ENCODE data around the gene YWHAE. TPM values are rescaled to one million over a fixed set of nuclear protein-coding genes. Genes with fewer than 3 reads are reported as not detected.

The YWHAE gene
- total RNA-seq, 1 experiment from 2014 or later = 1,033 TPM

DNA sequence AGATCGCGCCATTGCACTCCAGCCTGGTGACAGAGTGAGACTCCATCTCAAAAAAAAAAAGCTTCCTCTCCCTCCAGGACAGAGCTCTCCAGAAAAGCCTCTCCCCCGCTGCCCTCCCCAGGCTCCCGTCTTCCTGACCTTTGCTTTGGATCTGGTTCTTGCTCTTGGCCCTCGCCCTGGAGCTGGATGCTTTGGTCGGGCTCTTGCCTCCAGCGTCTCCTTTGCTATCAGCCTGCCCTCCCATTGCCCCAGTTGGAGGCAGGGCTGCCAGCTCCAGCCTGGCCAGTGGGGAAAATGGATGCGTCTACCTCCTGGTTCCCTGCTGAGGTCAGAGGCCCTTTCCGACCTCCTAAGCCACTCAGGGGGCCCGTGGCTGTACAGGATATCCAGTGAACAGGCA, 84.6 kb downstream of the YWHAE start:
- no peak for TF ChIP-seq HMGA2 (CRISPR knock-in tag; IDR thresholded peaks at IDR 0.05)
- no peak for TF ChIP-seq NR3C1 (CRISPR knock-in tag; conservative IDR thresholded peaks at IDR 0.05; ENCODE audit: low read depth)
- TF ChIP-seq CREM (CRISPR knock-in tag; IDR thresholded peaks at IDR 0.05) = no peak
- no peak for TF ChIP-seq NFATC4 (CRISPR knock-in tag; IDR thresholded peaks at IDR 0.05)
- no peak for TF ChIP-seq MLX (CRISPR knock-in tag; IDR thresholded peaks at IDR 0.05)
- TF ChIP-seq JUN (CRISPR knock-in tag; IDR thresholded peaks at IDR 0.05) = no peak
- TF ChIP-seq, protein P1, sequence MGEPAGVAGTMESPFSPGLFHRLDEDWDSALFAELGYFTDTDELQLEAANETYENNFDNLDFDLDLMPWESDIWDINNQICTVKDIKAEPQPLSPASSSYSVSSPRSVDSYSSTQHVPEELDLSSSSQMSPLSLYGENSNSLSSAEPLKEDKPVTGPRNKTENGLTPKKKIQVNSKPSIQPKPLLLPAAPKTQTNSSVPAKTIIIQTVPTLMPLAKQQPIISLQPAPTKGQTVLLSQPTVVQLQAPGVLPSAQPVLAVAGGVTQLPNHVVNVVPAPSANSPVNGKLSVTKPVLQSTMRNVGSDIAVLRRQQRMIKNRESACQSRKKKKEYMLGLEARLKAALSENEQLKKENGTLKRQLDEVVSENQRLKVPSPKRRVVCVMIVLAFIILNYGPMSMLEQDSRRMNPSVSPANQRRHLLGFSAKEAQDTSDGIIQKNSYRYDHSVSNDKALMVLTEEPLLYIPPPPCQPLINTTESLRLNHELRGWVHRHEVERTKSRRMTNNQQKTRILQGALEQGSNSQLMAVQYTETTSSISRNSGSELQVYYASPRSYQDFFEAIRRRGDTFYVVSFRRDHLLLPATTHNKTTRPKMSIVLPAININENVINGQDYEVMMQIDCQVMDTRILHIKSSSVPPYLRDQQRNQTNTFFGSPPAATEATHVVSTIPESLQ (CRISPR knock-in tag; IDR thresholded peaks at IDR 0.05) = no peak
- no peak for TF ChIP-seq ZNF396 (CRISPR knock-in tag; IDR thresholded peaks at IDR 0.05; ENCODE audit: borderline replicate concordance)
- TF ChIP-seq RELA (CRISPR knock-in tag; IDR thresholded peaks at IDR 0.05; ENCODE audit: borderline replicate concordance) = no peak
- no peak for TF ChIP-seq NR1H2 (CRISPR knock-in tag; IDR thresholded peaks at IDR 0.05)
- TF ChIP-seq, protein P2, sequence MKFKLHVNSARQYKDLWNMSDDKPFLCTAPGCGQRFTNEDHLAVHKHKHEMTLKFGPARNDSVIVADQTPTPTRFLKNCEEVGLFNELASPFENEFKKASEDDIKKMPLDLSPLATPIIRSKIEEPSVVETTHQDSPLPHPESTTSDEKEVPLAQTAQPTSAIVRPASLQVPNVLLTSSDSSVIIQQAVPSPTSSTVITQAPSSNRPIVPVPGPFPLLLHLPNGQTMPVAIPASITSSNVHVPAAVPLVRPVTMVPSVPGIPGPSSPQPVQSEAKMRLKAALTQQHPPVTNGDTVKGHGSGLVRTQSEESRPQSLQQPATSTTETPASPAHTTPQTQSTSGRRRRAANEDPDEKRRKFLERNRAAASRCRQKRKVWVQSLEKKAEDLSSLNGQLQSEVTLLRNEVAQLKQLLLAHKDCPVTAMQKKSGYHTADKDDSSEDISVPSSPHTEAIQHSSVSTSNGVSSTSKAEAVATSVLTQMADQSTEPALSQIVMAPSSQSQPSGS (CRISPR knock-in tag; IDR thresholded peaks at IDR 0.05; ENCODE audit: borderline replicate concordance, low read depth) = no peak
- no peak for TF ChIP-seq MXD4 (CRISPR knock-in tag; IDR thresholded peaks at IDR 0.05; ENCODE audit: borderline replicate concordance)
- no peak for TF ChIP-seq ERG (CRISPR knock-in tag; IDR thresholded peaks at IDR 0.05)
- TF ChIP-seq NR2C2 (CRISPR knock-in tag; IDR thresholded peaks at IDR 0.05) = no peak
- ChIA-PET POLR2A (no interaction called here), CTCF (interaction anchor here (0.7 to 2.0 kb wide), 6 partner anchors 9 to 218 kb away, joined by 3 to 8 read pairs (median 4); no protein-coding TSS in a partner anchor)
- peaks cover 2% of the 10 kb centered on the region; the same call in 1 of the 2 replicates for H3K27me3 Mint-ChIP-seq (ENCODE audit: low read depth)
- H3K9me3 Mint-ChIP-seq = no peaks in the 10 kb centered on the region
- H3K27ac Mint-ChIP-seq = no peak overlapping the region
- ATAC-seq (no peak), DNase-seq (ENCODE audit: low spot score) (no peak)
- H3K4me3 Mint-ChIP-seq = no peak overlapping the region
- no peaks in the 10 kb centered on the region for H3K36me3 Mint-ChIP-seq
- H3K4me1 Mint-ChIP-seq = no peaks in the 10 kb centered on the region

DNA sequence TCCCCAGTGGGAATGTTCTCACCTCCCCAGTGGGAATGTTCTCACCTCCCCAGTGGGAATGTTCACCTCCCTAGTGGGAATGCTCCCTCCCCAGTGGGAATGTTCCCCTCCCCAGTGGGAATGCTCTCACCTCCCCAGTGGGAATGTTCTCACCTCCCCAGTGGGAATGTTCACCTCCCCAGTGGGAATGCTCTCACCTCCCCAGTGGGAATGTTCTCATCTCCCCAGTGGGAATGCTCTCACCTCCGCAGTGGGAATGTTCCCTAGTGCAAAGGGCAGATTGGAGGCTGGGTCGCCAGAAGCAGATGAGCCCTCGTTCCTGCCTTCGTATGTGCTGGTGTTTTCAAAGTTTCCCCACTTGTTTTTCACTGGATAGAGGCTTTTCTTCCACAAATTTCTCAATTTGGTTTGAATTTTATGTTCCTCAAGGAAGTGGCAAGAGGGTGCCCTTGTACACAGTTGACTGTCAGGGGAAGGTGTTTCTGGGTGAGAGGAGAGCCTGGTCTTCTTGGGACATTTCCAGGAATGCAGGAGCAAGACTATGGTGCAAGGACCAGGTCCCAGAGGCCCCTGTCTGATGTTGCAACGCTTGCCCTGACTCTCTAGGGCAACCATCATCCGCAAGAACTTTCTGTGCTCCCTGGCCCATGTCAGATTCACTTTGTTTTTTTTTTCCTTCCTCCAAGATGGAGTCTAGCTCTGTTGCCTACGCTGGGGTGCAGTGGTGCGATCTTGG, 86.6 kb downstream of the YWHAE start:
- H3K4me1 Mint-ChIP-seq = no peaks in the 10 kb centered on the region
- CTCF ChIA-PET = no interaction called here
- TF ChIP-seq JAZF1 (CRISPR knock-in tag; IDR thresholded peaks at IDR 0.05) = no peak
- TF ChIP-seq NFATC4 (CRISPR knock-in tag; IDR thresholded peaks at IDR 0.05) = no peak
- TF ChIP-seq, protein P3, sequence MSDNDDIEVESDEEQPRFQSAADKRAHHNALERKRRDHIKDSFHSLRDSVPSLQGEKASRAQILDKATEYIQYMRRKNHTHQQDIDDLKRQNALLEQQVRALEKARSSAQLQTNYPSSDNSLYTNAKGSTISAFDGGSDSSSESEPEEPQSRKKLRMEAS (CRISPR knock-in tag; IDR thresholded peaks at IDR 0.05) = no peak
- no peak for TF ChIP-seq ZNF232 (CRISPR knock-in tag; IDR thresholded peaks at IDR 0.05)
- no peak for TF ChIP-seq SMAD4 (CRISPR knock-in tag; IDR thresholded peaks at IDR 0.05)
- TF ChIP-seq OVOL2 (CRISPR knock-in tag; IDR thresholded peaks at IDR 0.05; ENCODE audit: borderline replicate concordance) = no peak
- TF ChIP-seq AFF4 (CRISPR knock-in tag; IDR thresholded peaks at IDR 0.05; ENCODE audit: borderline replicate concordance) = no peak
- TF ChIP-seq FOXP4 (CRISPR knock-in tag; IDR thresholded peaks at IDR 0.05) = no peak
- TF ChIP-seq HMGA2 (CRISPR knock-in tag; IDR thresholded peaks at IDR 0.05) = no peak
- TF ChIP-seq GABPB1 (CRISPR knock-in tag; IDR thresholded peaks at IDR 0.05) = no peak

More for the DNA sequence above, 86.6 kb downstream of the YWHAE start:
- Mint-ChIP-seq H3K4me3 (no peak overlapping the region), H3K27ac (no peak overlapping the region), H3K9me3 (no peaks in the 10 kb centered on the region), H3K36me3 (no peaks in the 10 kb centered on the region), H3K27me3 (ENCODE audit: low read depth) (no peaks in the 10 kb centered on the region)
- POLR2A ChIA-PET = no interaction called here
- no peak for DNase-seq (ENCODE audit: low spot score)
- no peak for ATAC-seq

Data from WTC11 (cell line).